COLO829 (cell line): ENCODE data around the gene PCDHB9.
"Not testable (repeated sequence)": the region's sequence is repeated elsewhere in the genome, so short reads cannot be mapped to it uniquely, and the experiment has no call there.

ENCODE experiments used
- DNase-seq: peaks from one replicate; pipeline ENCODE4 v3.0.0; 2012; ENCODE audit warnings: low spot score

The PCDHB9 gene

DNA sequence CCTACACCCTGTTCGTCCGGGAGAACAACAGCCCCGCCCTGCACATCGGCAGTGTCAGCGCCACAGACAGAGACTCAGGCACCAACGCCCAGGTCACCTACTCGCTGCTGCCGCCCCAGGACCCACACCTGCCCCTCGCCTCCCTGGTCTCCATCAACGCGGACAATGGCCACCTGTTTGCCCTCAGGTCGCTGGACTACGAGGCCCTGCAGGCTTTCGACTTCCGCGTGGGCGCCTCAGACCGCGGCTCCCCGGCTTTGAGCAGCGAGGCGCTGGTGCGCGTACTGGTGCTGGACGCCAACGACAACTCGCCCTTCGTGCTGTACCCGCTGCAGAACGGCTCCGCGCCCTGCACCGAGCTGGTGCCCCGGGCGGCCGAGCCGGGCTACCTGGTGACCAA is 1.7 kb downstream of the PCDHB9 start:
- not testable (repeated sequence) for DNase-seq

DNA sequence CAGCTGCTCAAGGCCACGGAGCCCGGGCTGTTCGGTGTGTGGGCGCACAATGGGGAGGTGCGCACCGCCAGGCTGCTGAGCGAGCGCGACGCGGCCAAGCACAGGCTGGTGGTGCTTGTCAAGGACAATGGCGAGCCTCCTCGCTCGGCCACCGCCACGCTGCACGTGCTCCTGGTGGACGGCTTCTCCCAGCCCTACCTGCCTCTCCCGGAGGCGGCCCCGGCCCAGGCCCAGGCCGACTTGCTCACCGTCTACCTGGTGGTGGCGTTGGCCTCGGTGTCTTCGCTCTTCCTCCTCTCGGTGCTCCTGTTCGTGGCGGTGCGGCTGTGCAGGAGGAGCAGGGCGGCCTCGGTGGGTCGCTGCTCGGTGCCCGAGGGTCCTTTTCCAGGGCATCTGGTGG is 2.2 kb downstream of the PCDHB9 start:
- not testable (repeated sequence) for DNase-seq

DNA sequence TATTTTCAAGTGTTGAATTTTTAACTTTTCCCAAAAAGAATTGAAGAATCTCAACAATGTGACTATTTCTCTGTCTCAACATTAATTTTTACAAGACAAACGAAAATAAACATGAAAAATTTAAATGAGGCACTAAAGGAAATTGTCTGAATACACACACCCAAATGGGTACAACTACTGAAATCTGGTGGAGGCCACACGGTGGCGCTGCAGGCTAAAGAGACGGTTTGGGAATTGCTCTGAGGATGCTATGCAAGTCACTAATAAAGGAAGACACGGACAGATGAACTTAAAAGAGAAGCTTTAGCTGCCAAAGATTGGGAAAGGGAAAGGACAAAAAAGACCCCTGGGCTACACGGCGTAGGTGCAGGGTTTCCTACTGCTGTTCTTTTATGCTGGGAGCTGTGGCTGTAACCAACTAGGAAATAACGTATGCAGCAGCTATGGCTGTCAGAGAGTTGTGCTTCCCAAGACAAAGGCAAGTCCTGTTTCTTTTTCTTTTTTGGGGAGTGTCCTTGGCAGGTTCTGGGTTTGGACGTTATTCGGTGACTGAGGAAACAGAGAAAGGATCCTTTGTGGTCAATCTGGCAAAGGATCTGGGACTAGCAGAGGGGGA is 5.3 kb downstream of the PCDHB9 start, which contains the start of gene PCDHB10:
PCDHB10 (plus strand) TSS at position 244 of the 616 bp plus-strand sequence; CDS start at position 444, 200 bp downstream.
- peak; percentile 47 for DNase-seq

DNA sequence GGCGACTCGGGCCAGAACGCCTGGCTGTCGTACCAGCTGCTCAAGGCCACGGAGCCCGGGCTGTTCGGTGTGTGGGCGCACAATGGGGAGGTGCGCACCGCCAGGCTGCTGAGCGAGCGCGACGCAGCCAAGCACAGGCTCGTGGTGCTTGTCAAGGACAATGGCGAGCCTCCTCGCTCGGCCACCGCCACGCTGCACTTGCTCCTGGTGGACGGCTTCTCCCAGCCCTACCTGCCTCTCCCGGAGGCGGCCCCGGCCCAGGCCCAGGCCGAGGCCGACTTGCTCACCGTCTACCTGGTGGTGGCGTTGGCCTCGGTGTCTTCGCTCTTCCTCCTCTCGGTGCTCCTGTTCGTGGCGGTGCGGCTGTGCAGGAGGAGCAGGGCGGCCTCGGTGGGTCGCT is 7.4 kb downstream of the PCDHB9 start:
- DNase-seq = not testable (repeated sequence)

DNA sequence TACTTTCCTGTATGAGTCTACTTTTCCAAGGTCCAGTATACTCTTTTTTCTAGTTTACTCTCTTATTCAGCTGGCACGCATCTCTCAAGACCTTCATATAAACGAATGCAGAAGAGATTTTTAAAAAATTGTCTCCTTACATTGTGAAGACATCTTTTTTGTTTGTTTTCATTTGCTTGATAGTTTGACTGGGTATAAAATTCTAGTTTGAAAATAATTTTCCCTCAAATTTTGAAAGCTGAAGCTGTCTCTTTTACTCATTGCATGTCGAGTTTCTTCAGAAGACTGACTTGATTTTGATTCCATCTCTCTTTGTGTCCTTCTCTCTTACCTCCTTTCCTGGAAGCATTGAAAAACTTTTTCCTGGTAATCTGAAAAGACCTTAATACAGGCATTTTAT is 9.4 kb downstream of the PCDHB9 start:
- no peak for DNase-seq

DNA sequence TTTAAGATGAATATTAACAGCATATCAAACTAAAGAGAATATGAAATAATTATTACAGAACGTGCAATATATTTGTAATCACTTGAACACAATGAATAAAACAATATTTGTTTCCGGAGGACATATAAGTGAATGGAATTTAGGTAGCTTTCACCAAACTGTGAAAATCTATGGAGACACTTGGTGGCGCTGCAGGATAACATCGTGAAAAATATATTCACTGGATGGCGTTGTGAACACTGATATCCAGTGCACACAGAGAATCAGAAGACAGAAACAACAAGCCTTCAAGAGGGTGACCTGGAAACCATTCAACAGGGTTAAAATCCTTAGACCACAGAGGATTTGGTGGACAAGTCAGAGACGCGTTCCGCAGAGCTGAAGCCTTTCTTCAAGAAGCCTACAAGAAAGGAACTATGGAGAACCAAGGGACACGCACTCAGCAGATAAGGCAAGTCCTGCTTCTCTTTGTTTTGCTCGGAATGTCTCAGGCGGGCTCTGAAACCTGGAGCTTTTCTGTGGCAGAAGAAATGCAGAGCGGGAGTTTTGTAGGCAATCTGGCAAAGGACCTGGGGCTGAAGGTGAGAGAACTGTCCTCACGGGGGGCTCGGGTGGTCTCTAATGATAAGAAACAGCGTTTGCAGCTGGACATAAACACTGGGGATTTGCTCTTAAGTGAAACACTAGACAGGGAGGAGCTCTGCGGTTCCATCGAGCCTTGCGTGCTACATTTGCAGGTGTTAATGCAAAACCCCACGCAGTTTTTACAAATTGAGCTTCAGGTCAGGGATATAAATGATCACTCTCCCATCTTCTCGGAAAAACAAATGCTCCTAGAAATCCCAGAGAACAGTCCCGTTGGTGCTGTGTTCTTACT is 12.6 kb downstream of the PCDHB9 start, which contains the start of gene PCDHB11:
PCDHB11 (plus strand) TSS at position 269 of the 877 bp plus-strand sequence; CDS start at position 417, 148 bp downstream.
- peak; percentile 43 for DNase-seq

DNA sequence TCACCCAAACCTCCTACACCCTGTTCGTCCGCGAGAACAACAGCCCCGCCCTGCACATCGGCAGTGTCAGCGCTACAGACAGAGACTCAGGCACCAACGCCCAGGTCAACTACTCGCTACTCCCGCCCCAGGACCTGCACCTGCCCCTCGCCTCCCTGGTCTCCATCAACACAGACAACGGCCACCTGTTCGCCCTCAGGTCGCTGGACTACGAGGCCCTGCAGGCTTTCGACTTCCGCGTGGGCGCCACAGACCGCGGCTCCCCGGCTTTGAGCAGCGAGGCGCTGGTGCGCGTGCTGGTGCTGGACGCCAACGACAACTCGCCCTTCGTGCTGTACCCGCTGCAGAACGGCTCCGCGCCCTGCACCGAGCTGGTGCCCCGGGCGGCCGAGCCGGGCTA is 14.2 kb downstream of the PCDHB9 start:
- DNase-seq = not testable (repeated sequence)

DNA sequence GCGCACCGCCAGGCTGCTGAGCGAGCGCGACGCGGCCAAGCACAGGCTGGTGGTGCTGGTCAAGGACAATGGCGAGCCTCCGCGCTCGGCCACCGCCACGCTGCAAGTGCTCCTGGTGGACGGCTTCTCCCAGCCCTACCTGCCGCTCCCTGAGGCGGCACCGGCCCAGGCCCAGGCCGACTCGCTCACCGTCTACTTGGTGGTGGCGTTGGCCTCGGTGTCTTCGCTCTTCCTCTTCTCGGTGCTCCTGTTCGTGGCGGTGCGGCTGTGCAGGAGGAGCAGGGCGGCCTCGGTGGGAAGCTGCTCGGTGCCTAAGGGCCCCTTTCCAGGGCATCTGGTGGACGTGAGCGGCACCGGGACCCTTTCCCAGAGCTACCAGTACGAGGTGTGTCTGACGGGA is 14.7 kb downstream of the PCDHB9 start:
- not testable (repeated sequence) for DNase-seq

DNA sequence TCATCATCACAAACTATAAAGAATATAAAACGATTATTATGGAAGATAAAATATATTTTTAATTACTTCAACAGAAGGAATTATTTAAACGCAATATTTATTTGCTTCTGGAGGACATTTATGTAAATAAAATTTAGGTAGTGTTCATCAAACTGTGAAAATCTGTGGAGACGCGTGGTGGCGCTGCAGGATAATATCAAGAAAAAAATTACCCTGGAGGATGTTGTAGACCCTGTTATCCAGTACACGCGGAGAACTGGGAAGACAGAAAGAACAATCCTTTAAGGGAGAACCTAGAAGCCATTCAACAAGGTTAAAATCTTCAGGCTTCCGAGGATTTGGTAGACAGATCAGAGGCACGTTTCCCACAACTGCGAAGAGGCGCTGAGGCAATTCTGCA is 21.5 kb downstream of the PCDHB9 start, which contains the start of gene PCDHB12:
PCDHB12 (plus strand) TSS at position 242 of the 400 bp plus-strand sequence. CDS start 189 bp downstream, outside the sequence.
- DNase-seq = peak; percentile 31

DNA sequence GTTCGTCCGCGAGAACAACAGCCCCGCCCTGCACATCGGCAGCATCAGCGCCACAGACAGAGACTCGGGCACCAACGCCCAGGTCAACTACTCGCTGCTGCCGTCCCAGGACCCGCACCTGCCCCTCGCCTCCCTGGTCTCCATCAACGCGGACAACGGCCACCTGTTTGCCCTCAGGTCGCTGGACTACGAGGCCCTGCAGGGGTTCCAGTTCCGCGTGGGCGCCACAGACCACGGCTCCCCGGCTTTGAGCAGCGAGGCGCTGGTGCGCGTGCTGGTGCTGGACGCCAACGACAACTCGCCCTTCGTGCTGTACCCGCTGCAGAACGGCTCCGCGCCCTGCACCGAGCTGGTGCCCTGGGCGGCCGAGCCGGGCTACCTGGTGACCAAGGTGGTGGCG is 23.3 kb downstream of the PCDHB9 start:
- not testable (repeated sequence) for DNase-seq

DNA sequence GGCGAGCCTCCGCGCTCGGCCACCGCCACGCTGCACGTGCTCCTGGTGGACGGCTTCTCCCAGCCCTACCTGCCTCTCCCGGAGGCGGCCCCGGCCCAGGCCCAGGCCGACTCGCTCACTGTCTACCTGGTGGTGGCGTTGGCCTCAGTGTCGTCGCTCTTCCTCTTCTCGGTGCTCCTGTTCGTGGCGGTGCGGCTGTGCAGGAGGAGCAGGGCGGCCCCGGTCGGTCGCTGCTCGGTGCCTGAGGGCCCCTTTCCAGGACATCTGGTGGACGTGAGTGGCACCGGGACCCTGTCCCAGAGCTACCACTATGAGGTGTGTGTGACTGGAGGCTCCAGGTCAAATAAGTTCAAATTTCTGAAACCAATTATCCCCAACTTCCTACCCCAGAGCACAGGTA is 23.9 kb downstream of the PCDHB9 start:
- DNase-seq = not testable (repeated sequence)

DNA sequence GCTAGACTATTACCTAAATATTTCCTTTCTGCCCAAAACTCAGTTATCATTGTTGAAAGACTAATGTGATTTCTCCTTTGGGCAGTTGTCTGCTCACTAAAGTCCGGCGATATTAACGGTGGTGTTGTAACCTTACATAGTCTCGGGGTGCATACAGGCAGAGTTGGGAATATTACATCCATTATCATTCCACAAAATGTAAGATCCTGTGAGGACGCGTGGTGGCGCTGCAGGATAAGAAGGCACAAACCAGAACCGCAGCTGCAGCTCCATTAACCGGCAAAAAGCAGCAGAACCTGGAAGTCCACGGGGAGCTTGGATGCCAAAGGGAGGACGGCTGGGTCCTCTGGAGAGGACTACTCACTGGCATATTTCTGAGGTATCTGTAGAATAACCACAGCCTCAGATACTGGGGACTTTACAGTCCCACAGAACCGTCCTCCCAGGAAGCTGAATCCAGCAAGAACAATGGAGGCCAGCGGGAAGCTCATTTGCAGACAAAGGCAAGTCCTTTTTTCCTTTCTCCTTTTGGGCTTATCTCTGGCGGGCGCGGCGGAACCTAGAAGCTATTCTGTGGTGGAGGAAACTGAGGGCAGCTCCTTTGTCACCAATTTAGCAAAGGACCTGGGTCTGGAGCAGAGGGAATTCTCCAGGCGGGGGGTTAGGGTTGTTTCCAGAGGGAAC is 26.8 kb downstream of the PCDHB9 start, which contains the start of gene PCDHB13:
PCDHB13 (plus strand) TSS at position 264 of the 684 bp plus-strand sequence; CDS start at position 469, 205 bp downstream.
- not testable (repeated sequence) for DNase-seq

DNA sequence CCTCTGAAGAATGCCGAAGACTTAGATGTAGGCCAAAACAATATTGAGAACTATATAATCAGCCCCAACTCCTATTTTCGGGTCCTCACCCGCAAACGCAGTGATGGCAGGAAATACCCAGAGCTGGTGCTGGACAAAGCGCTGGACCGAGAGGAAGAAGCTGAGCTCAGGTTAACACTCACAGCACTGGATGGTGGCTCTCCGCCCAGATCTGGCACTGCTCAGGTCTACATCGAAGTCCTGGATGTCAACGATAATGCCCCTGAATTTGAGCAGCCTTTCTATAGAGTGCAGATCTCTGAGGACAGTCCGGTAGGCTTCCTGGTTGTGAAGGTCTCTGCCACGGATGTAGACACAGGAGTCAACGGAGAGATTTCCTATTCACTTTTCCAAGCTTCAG is 27.6 kb downstream of the PCDHB9 start:
- not testable (repeated sequence) for DNase-seq

DNA sequence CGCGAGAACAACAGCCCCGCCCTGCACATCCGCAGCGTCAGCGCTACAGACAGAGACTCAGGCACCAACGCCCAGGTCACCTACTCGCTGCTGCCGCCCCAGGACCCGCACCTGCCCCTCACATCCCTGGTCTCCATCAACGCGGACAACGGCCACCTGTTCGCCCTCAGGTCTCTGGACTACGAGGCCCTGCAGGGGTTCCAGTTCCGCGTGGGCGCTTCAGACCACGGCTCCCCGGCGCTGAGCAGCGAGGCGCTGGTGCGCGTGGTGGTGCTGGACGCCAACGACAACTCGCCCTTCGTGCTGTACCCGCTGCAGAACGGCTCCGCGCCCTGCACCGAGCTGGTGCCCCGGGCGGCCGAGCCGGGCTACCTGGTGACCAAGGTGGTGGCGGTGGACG is 28.5 kb downstream of the PCDHB9 start:
- DNase-seq = not testable (repeated sequence)

DNA sequence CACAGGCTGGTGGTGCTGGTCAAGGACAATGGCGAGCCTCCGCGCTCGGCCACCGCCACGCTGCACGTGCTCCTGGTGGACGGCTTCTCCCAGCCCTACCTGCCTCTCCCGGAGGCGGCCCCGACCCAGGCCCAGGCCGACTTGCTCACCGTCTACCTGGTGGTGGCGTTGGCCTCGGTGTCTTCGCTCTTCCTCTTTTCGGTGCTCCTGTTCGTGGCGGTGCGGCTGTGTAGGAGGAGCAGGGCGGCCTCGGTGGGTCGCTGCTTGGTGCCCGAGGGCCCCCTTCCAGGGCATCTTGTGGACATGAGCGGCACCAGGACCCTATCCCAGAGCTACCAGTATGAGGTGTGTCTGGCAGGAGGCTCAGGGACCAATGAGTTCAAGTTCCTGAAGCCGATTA is 29.1 kb downstream of the PCDHB9 start:
- DNase-seq = not testable (repeated sequence)

DNA sequence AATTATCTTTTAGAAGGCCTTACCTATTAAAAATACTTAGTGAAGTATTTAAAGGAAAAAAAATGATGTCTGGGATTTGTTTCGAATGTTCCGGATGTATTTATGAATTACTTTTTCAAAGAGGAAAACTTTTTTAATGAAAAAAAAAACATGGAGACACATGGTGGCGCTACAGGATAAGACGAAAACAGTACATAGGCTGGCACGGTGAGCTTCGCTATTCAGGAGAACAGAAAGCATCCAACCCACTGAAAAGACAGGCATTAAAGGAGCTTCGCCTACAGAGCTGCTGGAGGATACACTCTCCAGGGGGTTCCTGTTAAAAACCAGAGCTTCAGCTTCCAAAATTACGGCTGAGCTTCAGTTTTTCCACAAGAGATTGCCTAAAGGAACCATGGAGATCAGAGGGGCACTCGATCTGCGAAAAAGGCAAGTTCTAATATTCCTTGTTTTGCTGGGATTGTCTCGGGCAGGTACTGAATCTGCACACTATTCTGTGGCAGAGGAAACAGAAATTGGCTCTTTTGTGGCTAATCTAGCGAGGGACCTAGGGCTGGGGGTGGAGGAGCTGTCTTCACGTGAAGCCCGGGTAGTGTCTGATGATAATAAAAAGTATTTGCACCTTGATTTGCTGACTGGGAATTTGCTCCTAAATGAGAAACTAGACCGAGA is 36.3 kb downstream of the PCDHB9 start, which contains the start of gene PCDHB14:
PCDHB14 (plus strand) TSS at position 232 of the 672 bp plus-strand sequence; CDS start at position 395, 163 bp downstream.
- DNase-seq = peak; percentile 23

DNA sequence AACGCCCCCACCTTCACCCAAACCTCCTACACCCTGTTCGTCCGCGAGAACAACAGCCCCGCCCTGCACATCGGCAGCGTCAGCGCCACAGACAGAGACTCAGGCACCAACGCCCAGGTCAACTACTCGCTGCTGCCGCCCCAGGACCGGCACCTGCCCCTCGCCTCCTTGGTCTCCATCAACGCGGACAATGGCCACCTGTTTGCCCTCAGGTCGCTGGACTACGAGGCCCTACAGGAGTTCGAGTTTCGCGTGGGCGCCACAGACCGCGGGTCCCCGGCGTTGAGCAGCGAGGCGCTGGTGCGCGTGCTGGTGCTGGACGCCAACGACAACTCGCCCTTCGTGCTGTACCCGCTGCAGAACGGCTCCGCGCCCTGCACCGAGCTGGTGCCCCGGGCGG is 37.9 kb downstream of the PCDHB9 start:
- DNase-seq = not testable (repeated sequence)

DNA sequence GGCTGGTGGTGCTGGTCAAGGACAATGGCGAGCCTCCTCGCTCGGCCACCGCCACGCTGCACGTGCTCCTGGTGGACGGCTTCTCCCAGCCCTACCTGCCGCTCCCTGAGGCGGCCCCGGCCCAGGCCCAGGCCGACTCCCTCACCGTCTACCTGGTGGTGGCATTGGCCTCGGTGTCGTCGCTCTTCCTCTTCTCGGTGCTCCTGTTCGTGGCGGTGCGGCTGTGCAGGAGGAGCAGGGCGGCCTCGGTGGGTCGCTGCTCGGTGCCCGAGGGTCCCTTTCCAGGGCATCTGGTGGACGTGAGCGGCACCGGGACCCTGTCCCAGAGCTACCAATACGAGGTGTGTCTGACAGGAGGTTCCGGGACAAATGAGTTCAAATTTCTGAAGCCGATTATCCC is 38.5 kb downstream of the PCDHB9 start:
- DNase-seq = not testable (repeated sequence)

DNA sequence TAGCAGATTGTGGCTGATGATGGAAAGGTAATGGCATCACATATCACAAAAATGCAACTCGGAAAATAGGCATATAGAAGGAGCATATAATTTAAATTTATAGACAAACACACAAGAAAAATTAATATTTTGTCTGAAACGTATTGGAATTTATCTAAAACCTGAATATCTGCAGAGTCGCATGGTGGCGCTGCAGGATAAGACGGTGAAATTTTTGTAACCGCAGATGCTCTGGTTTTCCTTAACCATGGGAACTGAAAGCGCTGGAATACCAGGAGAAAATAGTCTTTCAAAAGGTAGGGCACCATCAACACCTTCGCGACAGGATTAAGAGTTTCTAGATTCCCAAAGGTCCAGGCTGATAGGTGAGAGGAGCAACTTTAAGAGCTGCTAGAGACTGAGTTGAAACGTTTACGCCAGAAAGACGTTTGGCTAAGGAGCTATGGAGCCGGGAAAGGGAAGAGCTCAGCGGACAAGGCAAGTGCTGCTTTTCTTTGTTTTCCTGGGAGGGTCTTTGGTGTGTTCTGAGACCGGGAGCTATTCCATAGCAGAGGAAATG is 47.2 kb downstream of the PCDHB9 start:
- DNase-seq = peak; percentile 15

DNA sequence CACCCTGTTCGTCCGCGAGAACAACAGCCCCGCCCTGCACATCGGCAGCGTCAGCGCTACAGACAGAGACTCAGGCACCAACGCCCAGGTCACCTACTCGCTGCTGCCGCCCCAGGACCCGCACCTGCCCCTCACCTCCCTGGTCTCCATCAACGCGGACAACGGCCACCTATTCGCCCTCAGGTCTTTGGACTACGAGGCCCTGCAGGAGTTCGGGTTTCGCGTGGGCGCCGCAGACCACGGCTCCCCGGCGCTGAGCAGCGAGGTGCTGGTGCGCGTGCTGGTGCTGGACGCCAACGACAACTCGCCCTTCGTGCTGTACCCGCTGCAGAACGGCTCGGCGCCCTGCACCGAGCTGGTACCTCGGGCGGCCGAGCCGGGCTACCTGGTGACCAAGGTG is 49.0 kb downstream of the PCDHB9 start:
- not testable (repeated sequence) for DNase-seq
